ENCODE measurements around the gene PCDHGC5. TPM values are rescaled to one million over a fixed set of nuclear protein-coding genes. Genes with fewer than 3 reads are reported as not detected.

Gene PCDHGC5
- total and polyA plus RNA-seq, 2 donors (not counting 1 experiment from before 2014, with no cell fraction given), result 0.10 to 0.67 TPM

DNA sequence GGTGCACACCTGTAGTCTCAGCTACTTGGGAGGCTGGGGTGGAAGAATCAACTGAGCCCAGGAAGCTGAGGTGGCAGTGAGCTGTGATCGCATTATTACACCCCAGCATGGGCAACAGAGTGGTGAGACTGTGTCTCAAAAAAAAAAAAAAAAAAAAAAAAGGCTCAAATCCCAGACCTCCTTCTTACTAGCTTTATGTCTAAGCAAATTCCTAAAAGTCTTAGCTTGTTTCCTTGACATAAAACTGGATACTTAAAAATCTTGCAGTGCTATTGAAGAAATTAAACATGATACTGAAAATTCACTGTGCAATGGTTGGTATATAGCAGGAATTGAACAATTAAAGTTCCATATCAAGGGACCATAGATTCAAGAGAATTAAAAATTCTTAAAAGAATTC is 45.0 kb downstream of the PCDHGC5 start:
- intact Hi-C loops (cut with micrococcal nuclease), result no loop called here
- Histone ChIP-seq H3K9ac (ENCODE audit: low read length) (no peak overlapping the region), H3K4me1 (ENCODE audit: control insufficient read depth in 2 of 2, insufficient read depth in 2 of 2, low read length in 2 of 2) (peaks cover 5 to 9% of the 10 kb centered on the region in 2 donors), H3K79me2 (ENCODE audit: control insufficient read depth, insufficient read depth, low read length) (peaks cover 3% of the 10 kb centered on the region), H4K20me1 (ENCODE audit: control insufficient read depth, insufficient read depth, low read length, poor library complexity, severe bottlenecking) (no peaks in the 10 kb centered on the region), H3K9me3 (ENCODE audit: control extremely low read depth in 1 of 3, control insufficient read depth in 2 of 3, insufficient read depth in 1 of 3, low read length in 2 of 3) (no peaks in the 10 kb centered on the region), H3K4me3 (ENCODE audit: control extremely low read depth in 1 of 5, extremely low read depth in 1 of 5, insufficient read depth in 1 of 5, low read depth in 2 of 5, low read length in 4 of 5) (no peak overlapping the region), H2AFZ (ENCODE audit: insufficient read depth, low read depth, low read length, poor library complexity, severe bottlenecking) (no peak overlapping the region), H3K27ac (ENCODE audit: low read length in 2 of 2) (no peak overlapping the region), H3K4me2 (replicated peaks; ENCODE audit: low read depth, low read length, poor library complexity, severe bottlenecking) (no peak overlapping the region), H3K36me3 (replicated peaks in 1 of 2; ENCODE audit: control extremely low read depth in 1 of 2, control insufficient read depth in 1 of 2, extremely low read depth in 1 of 2, insufficient read depth in 2 of 2, low read length in 1 of 2) (peaks cover 2 to 55% of the 10 kb centered on the region in 2 experiments), H3K27me3 (replicated peaks in 1 of 4; ENCODE audit: control extremely low read depth in 1 of 4, control insufficient read depth in 3 of 4, insufficient read depth in 4 of 4, low read length in 3 of 4) (no peaks in the 10 kb centered on the region)
- H3K27ac Mint-ChIP-seq, result no peak overlapping the region
- H3K4me1 Mint-ChIP-seq, result no peaks in the 10 kb centered on the region
- ATAC-seq (ENCODE audit: low read depth), result no peak
- H3K27me3 Mint-ChIP-seq, result no peaks in the 10 kb centered on the region
- no peak for TF ChIP-seq EZH2 (IDR thresholded peaks at IDR 0.05; ENCODE audit: borderline replicate concordance, insufficient read depth, low read depth, low read length, poor library complexity, severe bottlenecking)
- TF ChIP-seq, protein P1, sequence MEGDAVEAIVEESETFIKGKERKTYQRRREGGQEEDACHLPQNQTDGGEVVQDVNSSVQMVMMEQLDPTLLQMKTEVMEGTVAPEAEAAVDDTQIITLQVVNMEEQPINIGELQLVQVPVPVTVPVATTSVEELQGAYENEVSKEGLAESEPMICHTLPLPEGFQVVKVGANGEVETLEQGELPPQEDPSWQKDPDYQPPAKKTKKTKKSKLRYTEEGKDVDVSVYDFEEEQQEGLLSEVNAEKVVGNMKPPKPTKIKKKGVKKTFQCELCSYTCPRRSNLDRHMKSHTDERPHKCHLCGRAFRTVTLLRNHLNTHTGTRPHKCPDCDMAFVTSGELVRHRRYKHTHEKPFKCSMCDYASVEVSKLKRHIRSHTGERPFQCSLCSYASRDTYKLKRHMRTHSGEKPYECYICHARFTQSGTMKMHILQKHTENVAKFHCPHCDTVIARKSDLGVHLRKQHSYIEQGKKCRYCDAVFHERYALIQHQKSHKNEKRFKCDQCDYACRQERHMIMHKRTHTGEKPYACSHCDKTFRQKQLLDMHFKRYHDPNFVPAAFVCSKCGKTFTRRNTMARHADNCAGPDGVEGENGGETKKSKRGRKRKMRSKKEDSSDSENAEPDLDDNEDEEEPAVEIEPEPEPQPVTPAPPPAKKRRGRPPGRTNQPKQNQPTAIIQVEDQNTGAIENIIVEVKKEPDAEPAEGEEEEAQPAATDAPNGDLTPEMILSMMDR (IDR thresholded peaks at IDR 0.05), result no peak
- H3K4me3 Mint-ChIP-seq, result no peak overlapping the region
- no peaks in the 10 kb centered on the region for H3K9me3 Mint-ChIP-seq (ENCODE audit: insufficient read depth)
- CTCF ChIA-PET, result interaction anchor here (0.6 to 4.8 kb wide), 6 partner anchors 9 to 58 kb away, joined by 3 to 23 read pairs (median 4); no protein-coding TSS in a partner anchor
- POLR2A ChIA-PET, result interaction anchor here (0.6 kb wide), 1 partner anchor 69 kb away, joined by 4 read pairs; no protein-coding TSS in a partner anchor
- DNase-seq, result no peak
- no CpG with 5 or more reads among the region's 1 CpG for WGBS (ENCODE audit: insufficient coverage)

DNA sequence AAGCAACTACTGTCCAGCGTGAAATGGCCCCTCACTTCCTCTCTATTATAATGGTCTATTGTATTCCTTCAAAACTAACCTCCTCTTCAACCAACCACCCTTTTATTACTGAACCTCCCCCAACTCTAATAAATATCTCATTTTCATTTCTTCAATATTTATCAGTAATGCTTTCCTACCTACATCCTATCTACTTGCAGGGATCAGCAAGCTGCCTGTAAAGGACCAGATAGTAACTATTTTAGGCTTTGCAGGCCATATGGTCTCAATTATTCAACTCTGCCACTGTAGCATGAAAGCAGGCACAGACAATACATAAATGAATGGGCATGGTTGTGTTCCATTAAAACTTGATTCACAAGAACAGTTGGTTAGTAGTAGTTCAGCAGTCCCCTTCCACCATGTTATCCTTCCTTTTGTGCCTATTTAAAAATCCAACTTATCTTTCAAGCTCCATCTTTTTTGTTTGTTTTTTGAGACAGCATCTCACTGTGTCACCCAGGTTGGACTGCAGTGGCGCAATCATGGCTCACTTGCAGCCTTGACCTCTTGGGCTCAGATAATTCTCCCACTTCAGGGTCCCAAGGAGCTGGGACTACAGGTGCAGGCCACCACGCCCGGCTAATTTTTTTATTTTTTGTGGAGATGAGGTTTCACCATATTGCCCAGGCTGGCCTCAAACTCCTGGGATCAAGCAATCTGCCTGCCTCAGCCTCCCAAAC is 45.8 kb downstream of the PCDHGC5 start:
- Histone ChIP-seq H3K27me3 (replicated peaks in 1 of 4; ENCODE audit: control extremely low read depth in 1 of 4, control insufficient read depth in 3 of 4, insufficient read depth in 4 of 4, low read length in 3 of 4) (no peaks in the 10 kb centered on the region), H3K4me3 (ENCODE audit: control extremely low read depth in 1 of 5, extremely low read depth in 1 of 5, insufficient read depth in 1 of 5, low read depth in 2 of 5, low read length in 4 of 5) (no peak overlapping the region), H4K20me1 (ENCODE audit: control insufficient read depth, insufficient read depth, low read length, poor library complexity, severe bottlenecking) (no peaks in the 10 kb centered on the region), H3K9ac (ENCODE audit: low read length) (no peak overlapping the region), H3K27ac (ENCODE audit: low read length in 2 of 2) (no peak overlapping the region), H2AFZ (ENCODE audit: insufficient read depth, low read depth, low read length, poor library complexity, severe bottlenecking) (no peak overlapping the region), H3K4me2 (replicated peaks; ENCODE audit: low read depth, low read length, poor library complexity, severe bottlenecking) (no peak overlapping the region), H3K9me3 (ENCODE audit: control extremely low read depth in 1 of 3, control insufficient read depth in 2 of 3, insufficient read depth in 1 of 3, low read length in 2 of 3) (no peaks in the 10 kb centered on the region), H3K79me2 (ENCODE audit: control insufficient read depth, insufficient read depth, low read length) (peaks cover 3% of the 10 kb centered on the region), H3K36me3 (replicated peaks in 1 of 2; ENCODE audit: control extremely low read depth in 1 of 2, control insufficient read depth in 1 of 2, extremely low read depth in 1 of 2, insufficient read depth in 2 of 2, low read length in 1 of 2) (peaks cover 2 to 47% of the 10 kb centered on the region in 2 experiments), H3K4me1 (ENCODE audit: control insufficient read depth in 2 of 2, insufficient read depth in 2 of 2, low read length in 2 of 2) (peaks cover 5 to 9% of the 10 kb centered on the region in 2 donors)
- Mint-ChIP-seq H3K9me3 (ENCODE audit: insufficient read depth) (no peaks in the 10 kb centered on the region), H3K4me1 (no peaks in the 10 kb centered on the region), H3K4me3 (no peak overlapping the region), H3K27me3 (no peaks in the 10 kb centered on the region), H3K27ac (no peak overlapping the region)
- intact Hi-C loops (cut with micrococcal nuclease), result no loop called here
- TF ChIP-seq EZH2 (IDR thresholded peaks at IDR 0.05; ENCODE audit: borderline replicate concordance, insufficient read depth, low read depth, low read length, poor library complexity, severe bottlenecking), result no peak
- TF ChIP-seq, protein P1 (IDR thresholded peaks at IDR 0.05), result no peak
- ChIA-PET CTCF (interaction anchor here (0.6 to 4.8 kb wide), 6 partner anchors 10 to 124 kb away, joined by 3 to 23 read pairs (median 3); no protein-coding TSS in a partner anchor), POLR2A (interaction anchor here (0.6 kb wide), 1 partner anchor 70 kb away, joined by 4 read pairs; no protein-coding TSS in a partner anchor)
- DNase-seq (no peak), ATAC-seq (ENCODE audit: low read depth) (no peak)
- 100% methylated on average over 1 of the region's 4 CpGs for WGBS (ENCODE audit: insufficient coverage)
